Sigmoid colon (tissue), 4 donors: Measurements from ENCODE around the gene CUX1.

Experiments
- EP300 ChIP-seq, 4 donors: sonication (generic); formaldehyde crosslinking; IDR thresholded peaks; one replicate each; pipeline ENCODE4 v1.6.1; 2017; ENCODE audit warnings: antibody characterized with exemption in 4 of 4
- POLR2A ChIP-seq, 2 donors: fragments of 450-650 bp; IDR thresholded peaks; one replicate each; pipeline ENCODE4 v1.6.1; 2016; ENCODE audit warnings: antibody characterized with exemption in 2 of 2, mild to moderate bottlenecking in 2 of 2, moderate library complexity in 2 of 2
- POLR2AphosphoS5 ChIP-seq, 4 donors: sonication (generic); formaldehyde crosslinking; IDR thresholded peaks; one replicate each; pipeline ENCODE4 v1.6.1; 2017; ENCODE audit warnings: antibody characterized with exemption in 4 of 4
- TF ChIP-seq, protein P1 (sequence below), 4 experiments: fragments of 450-650 bp in 3 of 4; fragments of 200-600 bp in 1 of 4; IDR thresholded peaks; one replicate each; pipeline ENCODE4 v1.5.1; 2016 to 2019; ENCODE audit warnings: antibody characterized with exemption in 4 of 4, mild to moderate bottlenecking in 3 of 4, moderate library complexity in 2 of 4

DNA sequence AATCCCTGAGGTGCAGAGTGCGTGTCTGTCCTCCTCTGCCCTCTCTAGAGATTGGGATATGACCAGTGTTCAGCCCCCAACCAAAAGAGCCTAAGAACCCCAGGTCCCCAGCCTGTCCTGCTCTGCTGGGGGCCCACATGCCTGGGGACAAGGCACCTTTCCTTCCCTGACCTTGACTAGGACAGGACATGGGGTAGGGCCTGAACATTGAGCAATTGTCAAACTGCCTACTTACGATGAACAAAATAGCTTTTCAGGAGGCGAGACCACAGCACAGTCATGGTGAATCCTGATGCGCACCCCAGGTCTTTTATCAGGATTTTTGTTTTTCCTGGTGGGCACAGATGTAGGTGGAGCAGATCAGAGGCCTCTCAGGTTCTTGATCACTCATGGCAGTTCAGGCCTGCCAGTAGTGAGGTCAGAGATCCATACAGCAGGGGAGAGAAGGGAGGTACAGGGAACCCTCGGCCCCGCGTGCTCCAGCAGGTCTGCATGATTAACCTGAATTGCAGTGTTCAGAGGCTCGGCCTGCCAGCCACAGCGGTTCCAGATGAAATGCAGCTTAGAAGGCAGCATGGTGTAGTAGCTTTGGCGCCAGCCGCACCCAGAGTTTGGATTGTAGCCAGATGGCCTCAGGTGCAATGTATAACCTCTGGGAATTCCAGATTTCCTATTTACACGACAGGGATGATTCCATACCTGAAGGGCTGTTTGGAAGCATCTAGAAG is 191.3 kb downstream of the CUX1 start:
- TF ChIP-seq POLR2AphosphoS5 (IDR thresholded peaks at IDR 0.05) (no peak), POLR2A (IDR thresholded peaks at IDR 0.05) (no peak), EP300 (IDR thresholded peaks at IDR 0.05) (no peak)
- TF ChIP-seq, protein P1, sequence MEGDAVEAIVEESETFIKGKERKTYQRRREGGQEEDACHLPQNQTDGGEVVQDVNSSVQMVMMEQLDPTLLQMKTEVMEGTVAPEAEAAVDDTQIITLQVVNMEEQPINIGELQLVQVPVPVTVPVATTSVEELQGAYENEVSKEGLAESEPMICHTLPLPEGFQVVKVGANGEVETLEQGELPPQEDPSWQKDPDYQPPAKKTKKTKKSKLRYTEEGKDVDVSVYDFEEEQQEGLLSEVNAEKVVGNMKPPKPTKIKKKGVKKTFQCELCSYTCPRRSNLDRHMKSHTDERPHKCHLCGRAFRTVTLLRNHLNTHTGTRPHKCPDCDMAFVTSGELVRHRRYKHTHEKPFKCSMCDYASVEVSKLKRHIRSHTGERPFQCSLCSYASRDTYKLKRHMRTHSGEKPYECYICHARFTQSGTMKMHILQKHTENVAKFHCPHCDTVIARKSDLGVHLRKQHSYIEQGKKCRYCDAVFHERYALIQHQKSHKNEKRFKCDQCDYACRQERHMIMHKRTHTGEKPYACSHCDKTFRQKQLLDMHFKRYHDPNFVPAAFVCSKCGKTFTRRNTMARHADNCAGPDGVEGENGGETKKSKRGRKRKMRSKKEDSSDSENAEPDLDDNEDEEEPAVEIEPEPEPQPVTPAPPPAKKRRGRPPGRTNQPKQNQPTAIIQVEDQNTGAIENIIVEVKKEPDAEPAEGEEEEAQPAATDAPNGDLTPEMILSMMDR (IDR thresholded peaks at IDR 0.05) = no peak
